NCI-H1092 (cell line): Measurements from ENCODE around the gene ALDH8A1.
"Not testable (repeated sequence)": the region's sequence is repeated elsewhere in the genome, so short reads cannot be mapped to it uniquely, and the experiment has no call there.

Experiments
- DNase-seq: peaks from one replicate; lab custom pipeline; 2025; lab: John Stamatoyannopoulos, UW

ALDH8A1 gene

GRCh38 chr6:134910593-134910935, 39.3 kb downstream of the ALDH8A1 start:
- no peak for DNase-seq

- DNase-seq, result no peak
These were observed 40.0 kb downstream of the ALDH8A1 start for GRCh38 chr6:134909701-134910592.

GRCh38 chr6:134908906-134909516, 40.9 kb downstream of the ALDH8A1 start:
- DNase-seq, result no peak

GRCh38 chr6:134904731-134905130, 45.2 kb downstream of the ALDH8A1 start:
- not testable (repeated sequence) for DNase-seq

GRCh38 chr6:134903448-134903847, 46.5 kb downstream of the ALDH8A1 start:
- no peak for DNase-seq

- DNase-seq, result no peak
These were observed 47.0 kb downstream of the ALDH8A1 start for GRCh38 chr6:134902936-134903335.

GRCh38 chr6:134902074-134902861, 47.6 kb downstream of the ALDH8A1 start:
- no peak for DNase-seq

- no peak for DNase-seq
These were observed 51.3 kb downstream of the ALDH8A1 start for GRCh38 chr6:134898575-134898974.

- DNase-seq, result not testable (repeated sequence)
These were observed 51.7 kb downstream of the ALDH8A1 start for GRCh38 chr6:134898166-134898565.

GRCh38 chr6:134896910-134897309, 53.0 kb downstream of the ALDH8A1 start:
- peak; percentile 60 for DNase-seq

- no peak for DNase-seq
These were observed 55.1 kb downstream of the ALDH8A1 start for GRCh38 chr6:134894800-134895199.

- no peak for DNase-seq
These were observed 57.5 kb downstream of the ALDH8A1 start for GRCh38 chr6:134892362-134892761.

GRCh38 chr6:134891633-134892032, 58.3 kb downstream of the ALDH8A1 start:
- no peak for DNase-seq

- no peak for DNase-seq
These were observed 61.6 kb downstream of the ALDH8A1 start for GRCh38 chr6:134888316-134888715.

- no peak for DNase-seq
These were observed 65.1 kb downstream of the ALDH8A1 start for GRCh38 chr6:134884752-134885151.

GRCh38 chr6:134883314-134883713, 66.6 kb downstream of the ALDH8A1 start:
- no peak for DNase-seq

- DNase-seq, result no peak
These were observed 67.4 kb downstream of the ALDH8A1 start for GRCh38 chr6:134882426-134883038.

- no peak for DNase-seq
These were observed 69.3 kb downstream of the ALDH8A1 start for GRCh38 chr6:134880487-134881190.

GRCh38 chr6:134878136-134878535, 71.8 kb downstream of the ALDH8A1 start:
- DNase-seq, result no peak

- no peak for DNase-seq
These were observed 74.5 kb downstream of the ALDH8A1 start for GRCh38 chr6:134875367-134875766.

GRCh38 chr6:134873500-134874388, 76.2 kb downstream of the ALDH8A1 start:
- DNase-seq, result no peak
